Measurements from ENCODE around the gene ALAS1. TPM values are rescaled to one million over a fixed set of nuclear protein-coding genes. Genes with fewer than 3 reads are reported as not detected.

ALAS1 gene
- total and polyA plus RNA-seq, 2 donors (not counting 1 experiment from before 2014, with no cell fraction given): 26.1 to 30.2 TPM

DNA sequence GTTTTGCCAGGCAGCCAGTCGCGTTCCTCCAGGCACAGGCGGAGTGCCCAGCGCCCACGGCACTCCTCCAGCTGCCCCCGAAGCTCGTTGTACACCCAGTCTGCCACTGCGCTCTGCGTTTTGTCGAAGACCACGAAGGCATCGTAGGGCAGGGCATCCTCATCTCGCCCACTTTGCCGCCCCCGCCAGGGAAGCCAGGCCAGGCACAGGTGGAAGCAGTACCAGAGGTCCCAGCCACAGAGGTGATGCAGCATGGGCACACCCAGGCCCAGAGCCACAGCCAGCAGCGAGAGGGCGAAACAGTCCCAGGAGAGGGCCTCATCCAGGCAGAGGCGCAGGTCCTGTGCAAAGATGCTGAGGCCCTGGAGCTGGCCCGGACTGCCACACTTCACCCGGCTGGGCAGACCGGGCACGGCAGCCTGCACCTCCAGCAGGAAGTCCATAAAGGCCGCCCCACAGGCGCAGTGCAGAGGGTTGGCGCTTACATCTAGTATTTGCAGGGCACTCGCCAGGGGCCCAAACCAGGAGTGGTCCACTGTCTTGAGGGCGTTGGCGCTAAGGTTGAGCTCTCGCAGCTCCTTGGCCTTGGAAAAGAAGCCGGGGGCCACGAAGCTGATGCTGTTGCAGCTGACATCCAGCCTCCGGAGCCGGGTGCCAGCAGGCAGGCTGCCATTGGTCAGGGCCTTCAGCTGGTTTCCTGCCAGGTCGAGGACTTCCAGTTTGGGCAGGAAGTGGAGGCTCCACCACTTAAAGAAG lies 23.8 kb downstream of the ALAS1 start:
- Histone ChIP-seq H4K20me1 (ENCODE audit: control insufficient read depth, insufficient read depth, low read length, poor library complexity, severe bottlenecking) (peaks cover 34% of the 10 kb centered on the region), H3K27me3 (replicated peaks in 1 of 4; ENCODE audit: control extremely low read depth in 1 of 4, control insufficient read depth in 3 of 4, insufficient read depth in 4 of 4, low read length in 3 of 4) (no peaks in the 10 kb centered on the region), H3K79me2 (ENCODE audit: control insufficient read depth, insufficient read depth, low read length) (peaks cover 68% of the 10 kb centered on the region), H2AFZ (ENCODE audit: insufficient read depth, low read depth, low read length, poor library complexity, severe bottlenecking) (no peak overlapping the region), H3K9me3 (ENCODE audit: control extremely low read depth in 1 of 3, control insufficient read depth in 2 of 3, insufficient read depth in 1 of 3, low read length in 2 of 3) (no peaks in the 10 kb centered on the region), H3K4me2 (replicated peaks; ENCODE audit: low read depth, low read length, poor library complexity, severe bottlenecking) (peak overlapping the region; percentile 27), H3K27ac (ENCODE audit: low read length in 2 of 2) (no peak overlapping the region), H3K36me3 (replicated peaks in 1 of 2; ENCODE audit: control extremely low read depth in 1 of 2, control insufficient read depth in 1 of 2, extremely low read depth in 1 of 2, insufficient read depth in 2 of 2, low read length in 1 of 2) (peaks cover 1 to 51% of the 10 kb centered on the region in 2 experiments), H3K4me1 (ENCODE audit: control insufficient read depth in 2 of 2, insufficient read depth in 2 of 2, low read length in 2 of 2) (peaks cover 72 to 97% of the 10 kb centered on the region in 2 donors), H3K9ac (ENCODE audit: low read length) (no peak overlapping the region), H3K4me3 (ENCODE audit: control extremely low read depth in 1 of 5, extremely low read depth in 1 of 5, insufficient read depth in 1 of 5, low read depth in 2 of 5, low read length in 4 of 5) (no peak overlapping the region)
- 89% methylated on average over 34 of the region's 34 CpGs for WGBS (ENCODE audit: insufficient coverage)
- CTCF ChIA-PET: interaction anchor here (1.0 to 12.3 kb wide), 11 partner anchors 11 to 224 kb away, joined by 3 to 265 read pairs (median 12); partner anchors contain the start of genes GLYCTK, PPM1M, SEMA3G and TWF2
- intact Hi-C loops (cut with micrococcal nuclease): loop anchor here (2.0 to 10.0 kb wide), 2 partner anchors 167 to 225 kb away; partner anchors contain the start of gene DUSP7
- peak overlapping the region; percentile 65 for H3K27ac Mint-ChIP-seq
- H3K9me3 Mint-ChIP-seq (ENCODE audit: insufficient read depth): no peaks in the 10 kb centered on the region
- H3K27me3 Mint-ChIP-seq: no peaks in the 10 kb centered on the region
- peaks cover 86% of the 10 kb centered on the region for H3K4me1 Mint-ChIP-seq
- DNase-seq: no peak
- no peak overlapping the region for H3K4me3 Mint-ChIP-seq
- POLR2A ChIA-PET: interaction anchor here (1.1 to 1.8 kb wide), 2 partner anchors 9 to 31 kb away, joined by 8 to 9 read pairs; no protein-coding TSS in a partner anchor
- no peak for ATAC-seq (ENCODE audit: low read depth)
- TF ChIP-seq, protein P1, sequence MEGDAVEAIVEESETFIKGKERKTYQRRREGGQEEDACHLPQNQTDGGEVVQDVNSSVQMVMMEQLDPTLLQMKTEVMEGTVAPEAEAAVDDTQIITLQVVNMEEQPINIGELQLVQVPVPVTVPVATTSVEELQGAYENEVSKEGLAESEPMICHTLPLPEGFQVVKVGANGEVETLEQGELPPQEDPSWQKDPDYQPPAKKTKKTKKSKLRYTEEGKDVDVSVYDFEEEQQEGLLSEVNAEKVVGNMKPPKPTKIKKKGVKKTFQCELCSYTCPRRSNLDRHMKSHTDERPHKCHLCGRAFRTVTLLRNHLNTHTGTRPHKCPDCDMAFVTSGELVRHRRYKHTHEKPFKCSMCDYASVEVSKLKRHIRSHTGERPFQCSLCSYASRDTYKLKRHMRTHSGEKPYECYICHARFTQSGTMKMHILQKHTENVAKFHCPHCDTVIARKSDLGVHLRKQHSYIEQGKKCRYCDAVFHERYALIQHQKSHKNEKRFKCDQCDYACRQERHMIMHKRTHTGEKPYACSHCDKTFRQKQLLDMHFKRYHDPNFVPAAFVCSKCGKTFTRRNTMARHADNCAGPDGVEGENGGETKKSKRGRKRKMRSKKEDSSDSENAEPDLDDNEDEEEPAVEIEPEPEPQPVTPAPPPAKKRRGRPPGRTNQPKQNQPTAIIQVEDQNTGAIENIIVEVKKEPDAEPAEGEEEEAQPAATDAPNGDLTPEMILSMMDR (IDR thresholded peaks at IDR 0.05): no peak
- TF ChIP-seq EZH2 (IDR thresholded peaks at IDR 0.05; ENCODE audit: borderline replicate concordance, insufficient read depth, low read depth, low read length, poor library complexity, severe bottlenecking): no peak

All from B cell (primary cell).